ENCODE data around the gene FCER1G. TPM values are rescaled to one million over a fixed set of nuclear protein-coding genes. Genes with fewer than 3 reads are reported as not detected.

FCER1G gene
- total and polyA plus RNA-seq, 9 of the 15 experiments (the other 6 are each of a cell fraction or from before 2014, with no cell fraction given) = 0.15 to 0.69 (median 0.31) TPM; not detected in 2

- POLR2A ChIA-PET = no interaction called here
- in situ Hi-C loops (cut with MboI) = no loop called here
- peak overlapping the region in 1 of 2 experiments; percentile 85; a peak in 2 of 4 replicates for H3K9ac ChIP-seq (ENCODE audit: insufficient read depth in 1 of 2, low read depth in 2 of 2, low read length in 2 of 2)
- TF ChIP-seq GMEB1 (CRISPR knock-in tag; IDR thresholded peaks at IDR 0.05) = no peak
- TF ChIP-seq PHF8 (IDR thresholded peaks at IDR 0.05; ENCODE audit: borderline replicate concordance, low read length) = peak; percentile 14; the same call in 1 of the 2 replicates
- 0 out of 2 replicates have a peak, but pooled peaks have one; percentile 8 for TF ChIP-seq VEZF1 (CRISPR knock-in tag; IDR thresholded peaks at IDR 0.05)
- TF ChIP-seq ZNF263 (CRISPR knock-in tag; IDR thresholded peaks at IDR 0.05; ENCODE audit: borderline replicate concordance) = peak; percentile 84
- TF ChIP-seq HEY1 (CRISPR knock-in tag; IDR thresholded peaks at IDR 0.05; ENCODE audit: borderline replicate concordance) = no peak
- no peak for TF ChIP-seq NR2F6 (CRISPR knock-in tag; IDR thresholded peaks at IDR 0.05)
- no peak for TF ChIP-seq BRCA1 (IDR thresholded peaks at IDR 0.05)
- TF ChIP-seq BRCA1 (CRISPR knock-in tag; IDR thresholded peaks at IDR 0.05) = no peak
- peak; percentile 56 for TF ChIP-seq ZFX (CRISPR knock-in tag; IDR thresholded peaks at IDR 0.05)
- TF ChIP-seq, protein P1, sequence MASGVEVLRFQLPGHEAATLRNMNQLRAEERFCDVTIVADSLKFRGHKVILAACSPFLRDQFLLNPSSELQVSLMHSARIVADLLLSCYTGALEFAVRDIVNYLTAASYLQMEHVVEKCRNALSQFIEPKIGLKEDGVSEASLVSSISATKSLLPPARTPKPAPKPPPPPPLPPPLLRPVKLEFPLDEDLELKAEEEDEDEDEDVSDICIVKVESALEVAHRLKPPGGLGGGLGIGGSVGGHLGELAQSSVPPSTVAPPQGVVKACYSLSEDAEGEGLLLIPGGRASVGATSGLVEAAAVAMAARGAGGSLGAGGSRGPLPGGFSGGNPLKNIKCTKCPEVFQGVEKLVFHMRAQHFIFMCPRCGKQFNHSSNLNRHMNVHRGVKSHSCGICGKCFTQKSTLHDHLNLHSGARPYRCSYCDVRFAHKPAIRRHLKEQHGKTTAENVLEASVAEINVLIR (CRISPR knock-in tag; IDR thresholded peaks at IDR 0.05) = no peak
- TF ChIP-seq, protein P2, sequence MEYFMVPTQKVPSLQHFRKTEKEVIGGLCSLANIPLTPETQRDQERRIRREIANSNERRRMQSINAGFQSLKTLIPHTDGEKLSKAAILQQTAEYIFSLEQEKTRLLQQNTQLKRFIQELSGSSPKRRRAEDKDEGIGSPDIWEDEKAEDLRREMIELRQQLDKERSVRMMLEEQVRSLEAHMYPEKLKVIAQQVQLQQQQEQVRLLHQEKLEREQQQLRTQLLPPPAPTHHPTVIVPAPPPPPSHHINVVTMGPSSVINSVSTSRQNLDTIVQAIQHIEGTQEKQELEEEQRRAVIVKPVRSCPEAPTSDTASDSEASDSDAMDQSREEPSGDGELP (CRISPR knock-in tag; IDR thresholded peaks at IDR 0.05; ENCODE audit: borderline replicate concordance) = peak; percentile 59; the same call in 1 of the 2 replicates
- TF ChIP-seq YY1 (IDR thresholded peaks at IDR 0.05; ENCODE audit: borderline replicate concordance in 1 of 3, control insufficient read depth in 1 of 3, extremely low read depth in 1 of 3, insufficient read depth in 3 of 3, insufficient read length in 1 of 3, insufficient replicate concordance in 2 of 3, low read depth in 1 of 3, low read length in 2 of 3) = peak in 1 of 3 experiments; percentile 44
- no peak for TF ChIP-seq ERF (CRISPR knock-in tag; IDR thresholded peaks at IDR 0.05)
These were observed 18.3 kb upstream of the FCER1G start for GRCh38 chr1:161196521-161197451.

More at GRCh38 chr1:161196521-161197451, 18.3 kb upstream of the FCER1G start:
- DNase-seq (ENCODE audit: extremely low read depth in 1 of 4, low spot score in 3 of 4) (no peak), FAIRE-seq (no peak), ATAC-seq (no peak)
- H3K9me1 ChIP-seq (ENCODE audit: control insufficient read depth, insufficient read depth, low read length) = no peaks in the 10 kb centered on the region
- peaks cover under 1% of the 10 kb centered on the region; the same call in 1 of the 3 replicates for H3K79me2 ChIP-seq (ENCODE audit: control insufficient read depth, insufficient read depth, low read length)
- intact Hi-C loops (cut with micrococcal nuclease) = no loop called here
- H3K36me3 ChIP-seq (ENCODE audit: control insufficient read depth, insufficient read depth, low read length) = no peaks in the 10 kb centered on the region
- WGBS (ENCODE audit: insufficient coverage, low coverage, missing lambda C conversion rate) = 68% methylated on average over 23 of the region's 27 CpGs
- no TSS peak for BruUV-seq (replicated peaks)
- no peaks in the 10 kb centered on the region for H4K20me1 ChIP-seq (replicated peaks; ENCODE audit: control insufficient read depth, insufficient read depth, low read length)
- H3K4me2 ChIP-seq (ENCODE audit: insufficient read depth, low read length) = 0 out of 2 replicates have a peak overlapping the region, but pooled peaks have one; percentile 12
- CTCF ChIA-PET (ENCODE audit: low intra/inter-chr PET ratio) = interaction anchor here (0.5 kb wide), 1 partner anchor 177 kb away, joined by 3 read pairs; no protein-coding TSS in a partner anchor
- H3K4me3 ChIP-seq = no peak overlapping the region
- no peaks in the 10 kb centered on the region for H3K27me3 ChIP-seq (ENCODE audit: control insufficient read depth in 2 of 2, insufficient read depth in 2 of 2, low read length in 2 of 2)
- peaks cover 59 to 64% of the 10 kb centered on the region in 2 experiments for H3K4me1 ChIP-seq (replicated peaks in 1 of 2; ENCODE audit: control insufficient read depth in 2 of 2, insufficient read depth in 2 of 2, low read length in 2 of 2)
- H3K9me3 ChIP-seq (replicated peaks; ENCODE audit: control insufficient read depth, insufficient read depth, low read depth, low read length) = no peaks in the 10 kb centered on the region
- peak overlapping the region; percentile 16; the same call in 1 of the 3 replicates for H3K27ac ChIP-seq (ENCODE audit: extremely low read depth, low read depth, low read length)
- peak overlapping the region; percentile 81 for H2AFZ ChIP-seq (ENCODE audit: low read depth, low read length)
